ENCODE data around the gene NBPF1. TPM values are rescaled to one million over a fixed set of nuclear protein-coding genes. Genes with fewer than 3 reads are reported as not detected.
A peak's percentile ranks its signal among the peaks of the same experiment; 100 is the strongest.
"Not testable (repeated sequence)": the region's sequence is repeated elsewhere in the genome, so short reads cannot be mapped to it uniquely, and the experiment has no call there.

NBPF1 gene
- total RNA-seq, 1 experiment from 2014 or later, result 45.4 TPM

GRCh38 chr1:16621681-16622315, 8.4 kb upstream of the NBPF1 start:
- H3K36me3 ChIP-seq (ENCODE audit: low read depth); H4K20me1 ChIP-seq (ENCODE audit: insufficient read depth); H3K27ac ChIP-seq; BruUV-seq (replicated peaks); H3K4me2 ChIP-seq; H3F3A ChIP-seq (ENCODE audit: insufficient read depth, low read depth); H3K9me2 ChIP-seq (ENCODE audit: insufficient read depth); H3K27me3 ChIP-seq (ENCODE audit: insufficient read depth, low read depth); H2AFZ ChIP-seq; H3K79me2 ChIP-seq (ENCODE audit: low read depth); H3K9me3 ChIP-seq (ENCODE audit: insufficient read depth, low read depth); H3K4me3 ChIP-seq; POLR2A ChIA-PET (ENCODE audit: unreplicated experiment); H3K4me1 ChIP-seq (replicated peaks; ENCODE audit: insufficient read depth): not testable (repeated sequence)
- DNase-seq, result peak in 1 of 2 experiments; percentile 26
- intact Hi-C loops (cut with micrococcal nuclease; ENCODE audit: unreplicated experiment), result loop anchor here (2.0 to 5.0 kb wide), 3 partner anchors 181 to 425 kb away; partner anchors contain the start of gene NECAP2
- CTCF ChIA-PET, result interaction anchor here (1.0 kb wide), 1 partner anchor 950 kb away, joined by 4 read pairs; no protein-coding TSS in a partner anchor

- Histone ChIP-seq H3K36me3 (ENCODE audit: low read depth) (no peaks in the 10 kb centered on the region), H2AFZ (no peak overlapping the region), H3F3A (ENCODE audit: insufficient read depth, low read depth) (no peaks in the 10 kb centered on the region), H3K27me3 (ENCODE audit: insufficient read depth, low read depth) (no peaks in the 10 kb centered on the region), H3K27ac (no peak overlapping the region), H4K20me1 (ENCODE audit: insufficient read depth) (no peaks in the 10 kb centered on the region), H3K9me2 (ENCODE audit: insufficient read depth) (no peaks in the 10 kb centered on the region), H3K4me1 (replicated peaks; ENCODE audit: insufficient read depth) (no peaks in the 10 kb centered on the region), H3K9me3 (ENCODE audit: insufficient read depth, low read depth) (no peaks in the 10 kb centered on the region), H3K4me2 (no peak overlapping the region), H3K79me2 (ENCODE audit: low read depth) (no peaks in the 10 kb centered on the region), H3K4me3 (no peak overlapping the region)
- POLR2A ChIA-PET (ENCODE audit: unreplicated experiment), result interaction anchor here (0.5 to 0.7 kb wide), 3 partner anchors 57 to 714 kb away, joined by 3 to 6 read pairs (median 4); no protein-coding TSS in a partner anchor
- CTCF ChIA-PET, result interaction anchor here (0.5 to 1.0 kb wide), 4 partner anchors 87 to 580 kb away, joined by 3 to 5 read pairs (median 4); no protein-coding TSS in a partner anchor
- BruUV-seq (replicated peaks), result no TSS peak
- DNase-seq, result no peak
- intact Hi-C loops (cut with micrococcal nuclease; ENCODE audit: unreplicated experiment), result loop anchor here (2.0 to 5.0 kb wide), 3 partner anchors 180 to 426 kb away; partner anchors contain the start of gene NECAP2
- TF ChIP-seq EZH2 (IDR thresholded peaks at IDR 0.05; ENCODE audit: low read depth) (no peak), CTCF (conservative IDR thresholded peaks at IDR 0.05) (0 out of 2 replicates have a peak, but pooled peaks have one; percentile 11)
Observed at GRCh38 chr1:16621300-16621658, 7.9 kb upstream of the NBPF1 start.

DNA sequence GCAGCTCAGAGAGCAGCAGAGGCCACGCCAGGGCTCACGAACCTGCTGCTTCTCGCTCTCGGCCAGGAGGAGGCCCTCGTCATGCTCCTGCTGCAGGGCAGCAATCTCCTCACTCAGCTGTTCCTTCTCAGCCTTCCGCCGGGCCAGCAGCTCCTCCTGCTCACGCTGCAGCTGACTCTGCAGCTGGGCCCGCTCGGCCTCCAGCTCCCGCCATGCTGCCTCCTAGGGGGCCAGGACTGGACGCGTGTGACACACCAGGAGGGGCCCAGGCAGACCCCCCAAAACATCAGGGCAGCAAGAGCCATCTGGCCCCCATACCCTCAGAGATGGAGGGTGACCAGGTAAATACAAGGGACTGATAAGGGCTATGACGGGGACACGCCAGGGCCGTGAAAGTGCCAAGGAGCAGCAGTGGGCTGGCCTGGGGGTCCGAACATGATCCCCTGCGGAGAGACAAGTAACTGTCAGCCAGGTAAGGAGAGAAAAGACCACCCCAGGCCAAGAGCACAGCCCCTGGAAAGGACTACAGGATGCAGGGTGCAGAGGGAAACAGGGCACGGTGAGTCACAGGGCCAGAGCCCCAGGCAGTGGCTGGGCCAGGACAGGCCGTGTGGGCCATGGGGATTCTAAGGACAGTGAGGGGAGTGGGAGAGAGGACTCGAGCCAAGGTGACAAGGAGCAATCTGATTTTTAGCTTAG, 6.6 kb upstream of the NBPF1 start:
- DNase-seq; H3K36me3 ChIP-seq (ENCODE audit: low read depth); H3K4me3 ChIP-seq; H3K4me1 ChIP-seq (replicated peaks; ENCODE audit: insufficient read depth); H3K27me3 ChIP-seq (ENCODE audit: insufficient read depth, low read depth); H3K9me2 ChIP-seq (ENCODE audit: insufficient read depth); H2AFZ ChIP-seq; BruUV-seq (replicated peaks); H4K20me1 ChIP-seq (ENCODE audit: insufficient read depth); H3K9me3 ChIP-seq (ENCODE audit: insufficient read depth, low read depth); H3F3A ChIP-seq (ENCODE audit: insufficient read depth, low read depth); H3K27ac ChIP-seq; POLR2A ChIA-PET (ENCODE audit: unreplicated experiment); H3K4me2 ChIP-seq; H3K79me2 ChIP-seq (ENCODE audit: low read depth): not testable (repeated sequence)
- intact Hi-C loops (cut with micrococcal nuclease; ENCODE audit: unreplicated experiment), result loop anchor here (2.0 to 5.0 kb wide), 3 partner anchors 179 to 427 kb away; partner anchors contain the start of gene NECAP2
- CTCF ChIA-PET, result interaction anchor here (0.9 kb wide), 1 partner anchor 14 kb away, joined by 5 read pairs; no protein-coding TSS in a partner anchor

- CTCF ChIA-PET, result no interaction called here
- Histone ChIP-seq H3K9me2 (ENCODE audit: insufficient read depth) (no peaks in the 10 kb centered on the region), H3K27ac (no peak overlapping the region), H3F3A (ENCODE audit: insufficient read depth, low read depth) (no peaks in the 10 kb centered on the region), H3K27me3 (ENCODE audit: insufficient read depth, low read depth) (no peaks in the 10 kb centered on the region), H2AFZ (no peak overlapping the region), H3K79me2 (ENCODE audit: low read depth) (no peaks in the 10 kb centered on the region), H3K4me2 (no peak overlapping the region), H3K9me3 (ENCODE audit: insufficient read depth, low read depth) (no peaks in the 10 kb centered on the region), H3K4me1 (replicated peaks; ENCODE audit: insufficient read depth) (0 out of 2 replicates have a peak, but pooled peaks cover 6% of the 10 kb centered on the region), H3K4me3 (no peak overlapping the region), H3K36me3 (ENCODE audit: low read depth) (no peaks in the 10 kb centered on the region), H4K20me1 (ENCODE audit: insufficient read depth) (no peaks in the 10 kb centered on the region)
- POLR2A ChIA-PET (ENCODE audit: unreplicated experiment), result no interaction called here
- intact Hi-C loops (cut with micrococcal nuclease; ENCODE audit: unreplicated experiment), result no loop called here
- no peak for DNase-seq
- TF ChIP-seq CTCF (conservative IDR thresholded peaks at IDR 0.05), result no peak
- no peak for TF ChIP-seq EZH2 (IDR thresholded peaks at IDR 0.05; ENCODE audit: low read depth)
- no TSS peak for BruUV-seq (replicated peaks)
Observed at GRCh38 chr1:16618719-16619118, 5.4 kb upstream of the NBPF1 start.

Data from PC-9 (cell line).